Right renal pelvis (tissue), 4 donors: ENCODE results near the gene RAB8A. TPM values are rescaled to one million over a fixed set of nuclear protein-coding genes. Genes with fewer than 3 reads are reported as not detected.
"Not testable (repeated sequence)": the region's sequence is repeated elsewhere in the genome, so short reads cannot be mapped to it uniquely, and the experiment has no call there.

Source experiments
- DNase-seq, 4 donors: peaks; one replicate each; pipeline ENCODE4 v3.0.0-alpha.2; 2013; ENCODE audit warnings: low read depth in 4 of 4, low spot score in 3 of 4, missing footprints in 1 of 4
- polyA plus RNA-seq, 4 donors: library from polyadenylated mRNA; unstranded; fragments of 120-200 nt; gene quantifications; one replicate each; pipeline ENCODE4 v1.2.1, GENCODE V29; 2013; ENCODE audit not compliant: insufficient read length in 4 of 4

Gene RAB8A
- polyA plus RNA-seq, 4 donors, result 77.5 to 84.2 (median 79.1) TPM

GRCh38 chr19:16106121-16106520, 5.6 kb upstream of the RAB8A start:
- DNase-seq, result no peak

- no peak for DNase-seq
These were observed 442 bp downstream of the RAB8A start for GRCh38 chr19:16111909-16112752.

GRCh38 chr19:16112778-16113177, 1.1 kb downstream of the RAB8A start:
- no peak for DNase-seq

- DNase-seq, result no peak
These were observed 2.0 kb downstream of the RAB8A start for GRCh38 chr19:16113727-16114126.

- no peak for DNase-seq
These were observed 3.8 kb downstream of the RAB8A start for GRCh38 chr19:16115301-16116039.

GRCh38 chr19:16116067-16116466, 4.4 kb downstream of the RAB8A start:
- no peak for DNase-seq

GRCh38 chr19:16117594-16118033, 5.9 kb downstream of the RAB8A start:
- DNase-seq, result no peak

GRCh38 chr19:16118489-16119033, 6.9 kb downstream of the RAB8A start:
- DNase-seq, result no peak

GRCh38 chr19:16119075-16119857, 7.6 kb downstream of the RAB8A start:
- DNase-seq, result not testable (repeated sequence)

- no peak for DNase-seq
These were observed 9.5 kb downstream of the RAB8A start for GRCh38 chr19:16121141-16121540.

GRCh38 chr19:16121967-16122366, 10.3 kb downstream of the RAB8A start:
- DNase-seq, result no peak

GRCh38 chr19:16124953-16125352, 13.3 kb downstream of the RAB8A start:
- no peak for DNase-seq

- DNase-seq, result no peak
These were observed 14.2 kb downstream of the RAB8A start for GRCh38 chr19:16125737-16126495.

GRCh38 chr19:16127080-16127479, 15.4 kb downstream of the RAB8A start:
- no peak for DNase-seq

GRCh38 chr19:16127776-16128371, 16.2 kb downstream of the RAB8A start:
- DNase-seq, result no peak

- DNase-seq, result no peak
These were observed 20.0 kb downstream of the RAB8A start for GRCh38 chr19:16131648-16132047.

GRCh38 chr19:16133818-16134217, 22.1 kb downstream of the RAB8A start:
- no peak for DNase-seq

- no peak for DNase-seq
These were observed 22.8 kb downstream of the RAB8A start for GRCh38 chr19:16134510-16134909.

GRCh38 chr19:16135430-16136127, 23.9 kb downstream of the RAB8A start:
- no peak for DNase-seq
